ENCODE measurements around the gene ZNF710. TPM values are rescaled to one million over a fixed set of nuclear protein-coding genes. Genes with fewer than 3 reads are reported as not detected.
A peak's percentile ranks its signal among the peaks of the same experiment; 100 is the strongest.
"Not testable (repeated sequence)": the region's sequence is repeated elsewhere in the genome, so short reads cannot be mapped to it uniquely, and the experiment has no call there.

ZNF710 gene
- total and polyA plus RNA-seq, 11 donors: 2.9 to 22.4 (median 5.9) TPM

DNA sequence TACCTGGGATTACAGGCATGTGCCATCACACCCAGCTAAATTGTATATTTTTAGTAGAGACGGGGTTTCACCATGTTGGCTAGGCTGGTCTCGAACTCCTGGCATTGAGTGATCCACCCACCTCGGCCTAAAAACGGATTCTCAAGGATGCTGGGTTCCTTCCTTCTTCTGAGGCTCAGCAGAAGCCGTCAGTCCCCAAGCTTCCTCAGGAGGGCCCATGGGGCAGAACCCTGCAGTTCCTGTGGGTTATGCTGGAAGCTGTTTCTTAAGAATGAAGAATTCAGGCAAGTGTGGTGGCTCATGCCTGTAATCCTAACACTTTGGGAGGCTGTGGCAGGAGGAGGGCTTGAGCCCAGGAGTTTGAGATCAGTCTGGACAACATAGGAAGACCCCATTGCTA, 29.0 kb upstream of the ZNF710 start:
- peak in 1 of 5 donors; percentile 30 for DNase-seq
- WGBS, 4 donors: 70 to 83% (median 76%) methylated on average over 5 of the region's 5 CpGs

DNA sequence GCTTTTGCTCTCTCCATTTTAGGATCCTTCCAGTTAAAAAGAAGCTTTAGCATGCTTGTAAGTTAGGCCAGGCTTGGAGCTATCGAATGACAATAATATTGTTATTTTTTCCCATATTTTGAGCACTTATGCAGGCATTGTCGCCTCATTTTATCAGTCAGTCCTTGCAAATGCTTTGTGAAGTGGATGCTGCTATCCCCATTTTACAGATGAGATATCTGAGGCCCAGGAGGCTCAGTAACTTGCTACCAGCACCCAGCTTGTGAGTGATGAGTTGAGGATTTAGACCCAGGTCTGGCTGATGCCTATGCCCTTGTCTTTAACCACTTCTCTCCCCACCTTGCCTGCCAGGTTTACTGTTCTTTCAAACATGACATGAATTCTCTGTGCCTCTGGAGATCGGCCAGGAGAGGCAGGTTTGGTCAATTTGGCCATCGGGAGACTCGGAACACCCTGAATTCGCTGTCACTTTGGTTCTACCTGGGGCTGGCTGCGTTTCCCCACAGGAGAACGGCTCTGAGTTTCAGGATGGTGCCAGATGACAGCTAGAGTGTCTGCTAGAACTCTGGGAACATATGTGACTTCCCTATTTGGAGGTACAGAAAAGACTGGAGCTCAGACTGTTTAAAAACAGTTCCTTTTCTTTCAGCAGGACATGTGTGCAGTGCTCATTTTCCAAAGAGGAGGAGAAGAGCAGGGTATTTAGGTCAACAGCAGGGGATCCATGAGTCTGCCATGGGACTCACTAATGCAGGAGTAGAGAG, 25.5 kb upstream of the ZNF710 start:
- intact Hi-C loops (cut with DNase I): loop anchor here in 1 of 10 donors (10.0 kb wide), 1 partner anchor 61 kb away; the partner anchor contains the start of gene ARPIN
- no peak overlapping the region for H3K4me3 ChIP-seq
- DNase-seq: no peak
- no peaks in the 10 kb centered on the region for H3K36me3 ChIP-seq
- peak overlapping the region in 3 of 12 donors; percentile 10 to 88 (median 34) for H3K27ac ChIP-seq
- no peaks in the 10 kb centered on the region for H3K9me3 ChIP-seq
- TF ChIP-seq, protein P1, sequence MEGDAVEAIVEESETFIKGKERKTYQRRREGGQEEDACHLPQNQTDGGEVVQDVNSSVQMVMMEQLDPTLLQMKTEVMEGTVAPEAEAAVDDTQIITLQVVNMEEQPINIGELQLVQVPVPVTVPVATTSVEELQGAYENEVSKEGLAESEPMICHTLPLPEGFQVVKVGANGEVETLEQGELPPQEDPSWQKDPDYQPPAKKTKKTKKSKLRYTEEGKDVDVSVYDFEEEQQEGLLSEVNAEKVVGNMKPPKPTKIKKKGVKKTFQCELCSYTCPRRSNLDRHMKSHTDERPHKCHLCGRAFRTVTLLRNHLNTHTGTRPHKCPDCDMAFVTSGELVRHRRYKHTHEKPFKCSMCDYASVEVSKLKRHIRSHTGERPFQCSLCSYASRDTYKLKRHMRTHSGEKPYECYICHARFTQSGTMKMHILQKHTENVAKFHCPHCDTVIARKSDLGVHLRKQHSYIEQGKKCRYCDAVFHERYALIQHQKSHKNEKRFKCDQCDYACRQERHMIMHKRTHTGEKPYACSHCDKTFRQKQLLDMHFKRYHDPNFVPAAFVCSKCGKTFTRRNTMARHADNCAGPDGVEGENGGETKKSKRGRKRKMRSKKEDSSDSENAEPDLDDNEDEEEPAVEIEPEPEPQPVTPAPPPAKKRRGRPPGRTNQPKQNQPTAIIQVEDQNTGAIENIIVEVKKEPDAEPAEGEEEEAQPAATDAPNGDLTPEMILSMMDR (IDR thresholded peaks at IDR 0.05): no peak
- peak in 3 of 4 donors; percentile 34 to 57 (median 45) for ATAC-seq
- 82 to 86% (median 84%) methylated on average over 8 of the region's 8 CpGs for whole genome bisulfite sequencing, 4 donors
- peaks cover 0 to 46% (median 0%) of the 10 kb centered on the region in 12 donors for H3K4me1 ChIP-seq
- no peaks in the 10 kb centered on the region for H3K27me3 ChIP-seq

More for the DNA sequence above, 29.0 kb upstream of the ZNF710 start:
- no peak for ATAC-seq
- no peaks in the 10 kb centered on the region for H3K27me3 ChIP-seq
- H3K36me3 ChIP-seq: no peaks in the 10 kb centered on the region
- intact Hi-C loops (cut with DNase I): loop anchor here in 2 of 10 donors (5.0 to 10.0 kb wide), 2 partner anchors 57 to 230 kb away; partner anchors contain the start of gene ARPIN (in 1 of the 2)
- TF ChIP-seq, protein P1 (IDR thresholded peaks at IDR 0.05): no peak
- TF ChIP-seq POLR2A (IDR thresholded peaks at IDR 0.05): no peak
- no peaks in the 10 kb centered on the region for H3K9me3 ChIP-seq
- no peak overlapping the region for H3K4me3 ChIP-seq
- H3K27ac ChIP-seq: peak overlapping the region in 1 of 12 donors; percentile 30
- peaks cover 0 to 51% (median 0%) of the 10 kb centered on the region in 12 donors for H3K4me1 ChIP-seq

DNA sequence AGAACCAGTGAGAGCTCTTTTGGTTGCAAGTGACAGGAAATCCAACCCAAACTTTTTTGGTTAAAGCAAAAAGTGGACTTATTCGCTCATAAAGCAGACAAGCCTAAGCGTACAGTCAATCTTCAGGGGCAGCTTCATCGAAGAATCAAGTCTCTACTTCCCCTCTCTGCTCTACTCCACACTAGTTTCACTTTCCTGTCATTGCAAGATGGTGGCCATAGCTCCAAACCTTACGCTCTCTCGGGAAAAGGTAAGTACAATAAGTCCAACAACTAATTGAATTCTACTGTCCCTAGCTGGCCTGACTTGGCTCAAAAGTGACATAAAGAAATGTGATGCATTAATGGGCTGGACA, 24.9 kb upstream of the ZNF710 start:
- DNase-seq (no peak), ATAC-seq (no peak)
- H3K4me1 ChIP-seq: peaks cover 0 to 40% (median 0%) of the 10 kb centered on the region in 12 donors
- H3K9me3 ChIP-seq: no peaks in the 10 kb centered on the region
- no peaks in the 10 kb centered on the region for H3K36me3 ChIP-seq
- peak overlapping the region in 1 of 12 donors; percentile 15 for H3K4me3 ChIP-seq
- TF ChIP-seq POLR2A (IDR thresholded peaks at IDR 0.05): no peak
- TF ChIP-seq, protein P1 (IDR thresholded peaks at IDR 0.05): no peak
- no peaks in the 10 kb centered on the region for H3K27me3 ChIP-seq
- intact Hi-C loops (cut with DNase I): loop anchor here in 1 of 10 donors (10.0 kb wide), 1 partner anchor 61 kb away; the partner anchor contains the start of gene ARPIN
- WGBS, 4 donors: 83 to 90% (median 86%) methylated on average over 5 of the region's 5 CpGs
- peak overlapping the region in 2 of 12 donors; percentile 34 to 88 for H3K27ac ChIP-seq

GRCh38 chr15:89977836-89978235, 23.3 kb upstream of the ZNF710 start:
- not testable (repeated sequence) for H3K27ac ChIP-seq, H3K36me3 ChIP-seq, DNase-seq, H3K9me3 ChIP-seq, H3K4me3 ChIP-seq, H3K27me3 ChIP-seq, ATAC-seq
- peaks cover 0 to 31% (median 0%) of the 10 kb centered on the region in 12 donors for H3K4me1 ChIP-seq
- intact Hi-C loops (cut with DNase I): loop anchor here in 1 of 10 donors (10.0 kb wide), 1 partner anchor 63 kb away; the partner anchor contains the start of gene ARPIN
- 92 to 97% (median 94%) methylated on average over 16 to 29 of the region's 31 CpGs for WGBS, 4 donors
